GM12878 (cell line): ENCODE data around the gene OSBPL10. TPM values are rescaled to one million over a fixed set of nuclear protein-coding genes. Genes with fewer than 3 reads are reported as not detected.

Experiments
- ATAC-seq: fragments of 200-7000 bp; cut with Tn5 transposase; 3 replicates; pipeline ENCODE4 v1.9.1; 2020; ENCODE audit warnings: mild to moderate bottlenecking, moderate library complexity
- BruUV-seq: library from RNA; stranded (reverse); fragments of 400-500 nt; replicated peaks from 2 replicates; lab custom pipeline; 2021; lab: Mats Ljungman, UMichigan
- CTCF ChIA-PET: fragments of 300-600 bp; sonication (Branson Sonifier 250); formaldehyde crosslinking; extraction: SDS; loops from one replicate; lab custom pipeline; 2021; ENCODE audit warnings: inconsistent platforms; lab: Yijun Ruan, JAX
- POLR2A ChIA-PET: fragments of 350-600 bp; formaldehyde crosslinking; extraction: SDS; loops from one replicate; lab custom pipeline; 2021; ENCODE audit warnings: inconsistent platforms; lab: Charles Lee
- RAD21 ChIA-PET: fragments of 300-600 bp; sonication (Branson Sonifier 250); formaldehyde crosslinking; loops from one replicate; lab custom pipeline; 2023; ENCODE audit warnings: antibody characterized with exemption; ENCODE audit not compliant: unreplicated experiment; lab: Charles Lee
- SMC1A ChIA-PET: fragments of 300-600 bp; sonication (Branson Sonifier 250); formaldehyde crosslinking; loops from one replicate; lab custom pipeline; 2023; ENCODE audit not compliant: unreplicated experiment, uncharacterized antibody; lab: Charles Lee
- DNase-seq: peaks from one replicate; pipeline ENCODE4 v3.0.0-alpha.2; 2011; ENCODE audit warnings: low read depth, low spot score
- FAIRE-seq: peaks from 3 replicates; lab custom pipeline; 2011; peaks lifted over from hg19 to GRCh38; lab: Jason Lieb, UNC
- H2AFZ ChIP-seq: 2 replicates; pipeline ENCODE4 v1.6.0; 2011; ENCODE audit warnings: low read depth, low read length, control low read depth; ENCODE audit not compliant: control insufficient read depth
- H3K27ac ChIP-seq: 2 replicates; pipeline ENCODE4 v1.5.1; 2011; ENCODE audit warnings: control low read depth; ENCODE audit not compliant: control insufficient read depth, insufficient read depth
- H3K27me3 ChIP-seq, 2 experiments: replicated peaks in 1 of 2; 2 replicates each; pipeline versions ENCODE4 v1.6.0 to v1.6.1; 2011; ENCODE audit warnings: low read length in 1 of 2; ENCODE audit not compliant: control insufficient read depth in 2 of 2, insufficient read depth in 2 of 2
- H3K36me3 ChIP-seq, 2 experiments: 2 replicates each; pipeline ENCODE4 v1.5.1; 2011; ENCODE audit warnings: low read length in 1 of 2; ENCODE audit not compliant: control insufficient read depth in 2 of 2, insufficient read depth in 2 of 2
- H3K4me1 ChIP-seq: 2 replicates; pipeline ENCODE4 v1.6.1; 2011; ENCODE audit warnings: mild to moderate bottlenecking, low read length, moderate library complexity, mixed read lengths; ENCODE audit not compliant: control insufficient read depth, insufficient read depth
- H3K4me2 ChIP-seq: 2 replicates; pipeline ENCODE4 v1.6.0; 2011; ENCODE audit warnings: control low read depth; ENCODE audit not compliant: control insufficient read depth, insufficient read depth
- H3K4me3 ChIP-seq: fragments of 200-600 bp; sonication (generic); 2 replicates; pipeline ENCODE4 v1.5.1; 2016
- H3K79me2 ChIP-seq: 2 replicates; pipeline ENCODE4 v1.6.0; 2011; ENCODE audit warnings: low read length; ENCODE audit not compliant: control insufficient read depth, insufficient read depth
- H3K9ac ChIP-seq: 2 replicates; pipeline ENCODE4 v1.8.0; 2011; ENCODE audit warnings: low read length, control low read depth, mixed read lengths; ENCODE audit not compliant: control insufficient read depth, insufficient read depth
- H3K9me3 ChIP-seq: replicated peaks from 3 replicates; pipeline ENCODE4 v1.5.1; 2011; ENCODE audit warnings: mild to moderate bottlenecking, low read length; ENCODE audit not compliant: control insufficient read depth, insufficient read depth
- H4K20me1 ChIP-seq: 2 replicates; pipeline ENCODE4 v1.6.0; 2011; ENCODE audit not compliant: control insufficient read depth, insufficient read depth
- BCL11A ChIP-seq: IDR thresholded peaks from 2 replicates; pipeline ENCODE4 v1.6.1; 2011; ENCODE audit warnings: low read depth, low read length
- CHD4 ChIP-seq: fragments of 200-600 bp; sonication (generic); IDR thresholded peaks from 2 replicates; pipeline ENCODE4 v1.6.1; 2016; ENCODE audit warnings: mild to moderate bottlenecking
- FOXM1 ChIP-seq: IDR thresholded peaks from 2 replicates; pipeline ENCODE4 v1.6.1; 2012; ENCODE audit warnings: low read depth, mild to moderate bottlenecking, inconsistent platforms, low read length, moderate library complexity
- KLF5 ChIP-seq: fragments of 450-650 bp; IDR thresholded peaks from 2 replicates; pipeline ENCODE4 v1.6.1; 2014; ENCODE audit warnings: mild to moderate bottlenecking; ENCODE audit not compliant: partially characterized antibody
- MTA2 ChIP-seq: fragments of 450-650 bp; IDR thresholded peaks from 2 replicates; pipeline ENCODE4 v1.6.1; 2016; ENCODE audit warnings: low read depth, mild to moderate bottlenecking, moderate library complexity
- RELB ChIP-seq: fragments of 450-650 bp; IDR thresholded peaks from 2 replicates; pipeline ENCODE4 v1.6.1; 2017; ENCODE audit warnings: low read depth, mild to moderate bottlenecking, moderate library complexity
- SIX5 ChIP-seq: IDR thresholded peaks from 2 replicates; pipeline ENCODE4 v1.6.1; 2011; ENCODE audit warnings: mild to moderate bottlenecking, low read depth, low read length, moderate library complexity; ENCODE audit not compliant: severe bottlenecking
- SP1 ChIP-seq: IDR thresholded peaks from one replicate; pipeline ENCODE4 v1.6.1; 2011; ENCODE audit warnings: low read depth, low read length
- STAT1 ChIP-seq: fragments of 450-650 bp; conservative IDR thresholded peaks from 2 replicates; pipeline ENCODE4 v1.6.1; 2014; ENCODE audit warnings: antibody characterized with exemption, mild to moderate bottlenecking
- whole genome bisulfite sequencing: methylation state at CpG from one replicate; pipeline ENCODE4 v1.1.6; 2016; ENCODE audit warnings: low lambda C conversion rate; ENCODE audit not compliant: insufficient replicate concordance, insufficient coverage; ENCODE audit errors: missing lambda C conversion rate; 5-methylcytosine and 5-hydroxymethylcytosine counted together
- in situ Hi-C: fragments of 300-500 bp; cut with MboI; formaldehyde crosslinking; loops from 9 replicates; pipeline ENCODE4 v1.14.3; 2018; ENCODE audit warnings: mixed read lengths
- intact Hi-C: fragments of 100-400 bp; cut with micrococcal nuclease; formaldehyde crosslinking; loops from one replicate; pipeline ENCODE4 v1.14.2; 2022; ENCODE audit not compliant: unreplicated experiment
- polyA plus RNA-seq, 11 experiments: library from polyadenylated mRNA; depleted of rRNA in 4 of 11; unstranded in 6 of 11; stranded (reverse) in 5 of 11; fragments of >200 nt; fragmentation: Nextera tagmentation in 4 of 11; fragmentation: Illumina TruSeq in 1 of 11; extraction: Ambion mirVana in 4 of 11; extraction: Trizol in 1 of 11; gene quantifications; 1 replicate in 1 of 11; 2 replicates in 10 of 11; pipeline versions ENCODE4 v1.2.1 to v1.2.3, GENCODE V29; 2011 to 2016; ENCODE audit warnings: inconsistent platforms in 2 of 11, missing spikeins in 2 of 11, low read depth in 1 of 11
- total RNA-seq, 4 experiments: library from RNA; depleted of rRNA in 3 of 4; stranded (reverse); fragments of >200 nt in 3 of 4; fragmentation: Illumina TruSeq in 1 of 4; extraction: Trizol in 1 of 4; gene quantifications; 2 replicates each; pipeline versions ENCODE4 v1.2.1 to v1.2.3, GENCODE V29; 2013 to 2021
- TF ChIP-seq, protein P1 (sequence below): IDR thresholded peaks from 2 replicates; pipeline ENCODE4 v1.6.1; 2012; ENCODE audit warnings: low read length, inconsistent platforms
- TF ChIP-seq, protein P2 (sequence below): fragments of 450-650 bp; IDR thresholded peaks from 2 replicates; pipeline ENCODE4 v1.6.1; 2018; ENCODE audit warnings: borderline replicate concordance, mild to moderate bottlenecking; ENCODE audit not compliant: partially characterized antibody
- TF ChIP-seq, protein P3 (sequence below): IDR thresholded peaks from 2 replicates; pipeline ENCODE4 v1.6.1; 2011; ENCODE audit warnings: mild to moderate bottlenecking, low read depth, low read length, moderate library complexity; ENCODE audit not compliant: insufficient replicate concordance

Gene OSBPL10
- total and polyA plus RNA-seq, 10 of the 15 experiments (the other 5 are each of a cell fraction or from before 2014, with no cell fraction given) = 0.03 to 0.25 (median 0.09) TPM; not detected in 5

DNA sequence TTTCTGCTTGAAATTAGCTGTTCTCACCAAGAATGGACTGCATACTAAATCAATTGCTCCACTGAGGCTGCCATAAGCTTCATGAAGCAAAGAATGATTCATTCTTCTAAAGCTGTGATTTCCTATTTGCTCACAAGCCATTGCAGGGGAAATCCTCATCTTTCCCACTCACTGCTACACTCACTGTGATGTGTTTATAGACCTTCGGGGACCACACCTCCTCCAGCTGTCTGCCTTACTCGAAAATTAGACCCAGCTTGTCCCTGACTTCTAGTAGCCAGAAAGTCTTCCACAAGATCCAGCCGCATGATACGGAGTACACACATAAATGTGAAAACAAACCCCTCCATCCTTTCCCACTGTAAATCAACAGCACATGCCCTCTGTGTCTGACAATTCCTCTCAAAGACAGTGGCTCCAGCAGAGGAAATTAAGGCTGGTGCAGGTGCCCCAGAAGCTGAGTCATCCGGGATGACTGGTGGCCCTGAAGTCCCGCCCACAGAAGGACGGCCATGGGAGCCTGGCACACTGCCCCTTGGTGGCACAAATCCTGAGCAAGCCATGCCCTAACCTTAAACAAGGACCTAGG, 276.4 kb downstream of the OSBPL10 start (continued):
- TF ChIP-seq FOXM1 = no peak
- TF ChIP-seq, protein P1, sequence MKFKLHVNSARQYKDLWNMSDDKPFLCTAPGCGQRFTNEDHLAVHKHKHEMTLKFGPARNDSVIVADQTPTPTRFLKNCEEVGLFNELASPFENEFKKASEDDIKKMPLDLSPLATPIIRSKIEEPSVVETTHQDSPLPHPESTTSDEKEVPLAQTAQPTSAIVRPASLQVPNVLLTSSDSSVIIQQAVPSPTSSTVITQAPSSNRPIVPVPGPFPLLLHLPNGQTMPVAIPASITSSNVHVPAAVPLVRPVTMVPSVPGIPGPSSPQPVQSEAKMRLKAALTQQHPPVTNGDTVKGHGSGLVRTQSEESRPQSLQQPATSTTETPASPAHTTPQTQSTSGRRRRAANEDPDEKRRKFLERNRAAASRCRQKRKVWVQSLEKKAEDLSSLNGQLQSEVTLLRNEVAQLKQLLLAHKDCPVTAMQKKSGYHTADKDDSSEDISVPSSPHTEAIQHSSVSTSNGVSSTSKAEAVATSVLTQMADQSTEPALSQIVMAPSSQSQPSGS = no peak
- no peak for TF ChIP-seq CHD4
- TF ChIP-seq RELB = no peak
- TF ChIP-seq, all 136 proteins: peak for 0

GRCh38 chr3:31704156-31704555, 276.9 kb downstream of the OSBPL10 start:
- ChIA-PET SMC1A (interaction anchor here (1.3 to 1.7 kb wide), 3 partner anchors 9 to 189 kb away, joined by 3 to 4 read pairs (median 4); no protein-coding TSS in a partner anchor), CTCF (interaction anchor here (0.6 to 1.8 kb wide), 3 partner anchors 9 to 622 kb away, joined by 3 to 7 read pairs (median 3); no protein-coding TSS in a partner anchor), POLR2A (no interaction called here), RAD21 (no interaction called here)
- H3K9ac ChIP-seq = no peak overlapping the region
- H3K9me3 ChIP-seq = no peaks in the 10 kb centered on the region
- BruUV-seq = no TSS peak
- no peaks in the 10 kb centered on the region for H3K36me3 ChIP-seq
- ATAC-seq = no peak
- no peak overlapping the region for H3K4me2 ChIP-seq
- no peaks in the 10 kb centered on the region for H3K4me1 ChIP-seq
- H4K20me1 ChIP-seq = no peaks in the 10 kb centered on the region
- intact Hi-C loops (no loop called here), in situ Hi-C loops (no loop called here)
- H3K79me2 ChIP-seq = no peaks in the 10 kb centered on the region
- H3K27ac ChIP-seq = no peak overlapping the region
- H2AFZ ChIP-seq = no peak overlapping the region
- H3K4me3 ChIP-seq = no peak overlapping the region
- FAIRE-seq = no peak
- H3K27me3 ChIP-seq = peaks cover 0 to 6% of the 10 kb centered on the region in 2 experiments; a peak in 3 of 4 replicates
- DNase-seq = no peak
- 57% methylated on average over 3 of the region's 3 CpGs for WGBS
- no peak for TF ChIP-seq KLF5
- no peak for TF ChIP-seq SIX5
- TF ChIP-seq, protein P2, sequence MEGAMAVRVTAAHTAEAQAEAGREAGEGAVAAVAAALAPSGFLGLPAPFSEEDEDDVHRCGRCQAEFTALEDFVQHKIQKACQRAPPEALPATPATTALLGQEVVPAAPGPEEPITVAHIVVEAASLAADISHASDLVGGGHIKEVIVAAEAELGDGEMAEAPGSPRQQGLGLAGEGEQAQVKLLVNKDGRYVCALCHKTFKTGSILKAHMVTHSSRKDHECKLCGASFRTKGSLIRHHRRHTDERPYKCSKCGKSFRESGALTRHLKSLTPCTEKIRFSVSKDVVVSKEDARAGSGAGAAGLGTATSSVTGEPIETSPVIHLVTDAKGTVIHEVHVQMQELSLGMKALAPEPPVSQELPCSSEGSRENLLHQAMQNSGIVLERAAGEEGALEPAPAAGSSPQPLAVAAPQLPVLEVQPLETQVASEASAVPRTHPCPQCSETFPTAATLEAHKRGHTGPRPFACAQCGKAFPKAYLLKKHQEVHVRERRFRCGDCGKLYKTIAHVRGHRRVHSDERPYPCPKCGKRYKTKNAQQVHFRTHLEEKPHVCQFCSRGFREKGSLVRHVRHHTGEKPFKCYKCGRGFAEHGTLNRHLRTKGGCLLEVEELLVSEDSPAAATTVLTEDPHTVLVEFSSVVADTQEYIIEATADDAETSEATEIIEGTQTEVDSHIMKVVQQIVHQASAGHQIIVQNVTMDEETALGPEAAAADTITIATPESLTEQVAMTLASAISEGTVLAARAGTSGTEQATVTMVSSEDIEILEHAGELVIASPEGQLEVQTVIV = no peak
- TF ChIP-seq, protein P3, sequence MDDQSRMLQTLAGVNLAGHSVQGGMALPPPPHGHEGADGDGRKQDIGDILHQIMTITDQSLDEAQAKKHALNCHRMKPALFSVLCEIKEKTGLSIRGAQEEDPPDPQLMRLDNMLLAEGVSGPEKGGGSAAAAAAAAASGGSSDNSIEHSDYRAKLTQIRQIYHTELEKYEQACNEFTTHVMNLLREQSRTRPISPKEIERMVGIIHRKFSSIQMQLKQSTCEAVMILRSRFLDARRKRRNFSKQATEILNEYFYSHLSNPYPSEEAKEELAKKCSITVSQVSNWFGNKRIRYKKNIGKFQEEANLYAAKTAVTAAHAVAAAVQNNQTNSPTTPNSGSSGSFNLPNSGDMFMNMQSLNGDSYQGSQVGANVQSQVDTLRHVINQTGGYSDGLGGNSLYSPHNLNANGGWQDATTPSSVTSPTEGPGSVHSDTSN = no peak
- TF ChIP-seq STAT1 = no peak
- no peak for TF ChIP-seq CHD4
- no peak for TF ChIP-seq MTA2
- TF ChIP-seq BCL11A = no peak
- no peak for TF ChIP-seq SP1
